Muscle of arm (tissue), 14 donors: ENCODE results near the gene HES1. TPM values are rescaled to one million over a fixed set of nuclear protein-coding genes. Genes with fewer than 3 reads are reported as not detected.
"Not testable (repeated sequence)": the region's sequence is repeated elsewhere in the genome, so short reads cannot be mapped to it uniquely, and the experiment has no call there.

Source experiments
- DNase-seq: peaks from one replicate; pipeline ENCODE4 v3.0.0-alpha.2; 2013
- long read RNA-seq, 11 donors: transcript quantifications; one replicate each; lab custom pipeline, GENCODE V29; 2026
- polyA plus RNA-seq, 12 donors: library from polyadenylated mRNA; unstranded; fragments of 120-200 nt; gene quantifications; one replicate each; pipeline ENCODE4 v1.2.1, GENCODE V29; 2013; ENCODE audit not compliant: insufficient read length in 12 of 12

The HES1 gene, protein sequence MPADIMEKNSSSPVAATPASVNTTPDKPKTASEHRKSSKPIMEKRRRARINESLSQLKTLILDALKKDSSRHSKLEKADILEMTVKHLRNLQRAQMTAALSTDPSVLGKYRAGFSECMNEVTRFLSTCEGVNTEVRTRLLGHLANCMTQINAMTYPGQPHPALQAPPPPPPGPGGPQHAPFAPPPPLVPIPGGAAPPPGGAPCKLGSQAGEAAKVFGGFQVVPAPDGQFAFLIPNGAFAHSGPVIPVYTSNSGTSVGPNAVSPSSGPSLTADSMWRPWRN
- 10 to 100 TPM in 11 of 12 donors, not detected in 1; 19.0 to 39.6 (median 27.7) TPM for polyA plus RNA-seq
- long read RNA-seq, donor 1, transcript HES1-202 (2 exons, 1,009 nt), result minor isoform, 8 of 67 reads
- long read RNA-seq, donor 1, transcript HES1-201 (4 exons, 1,578 nt), result major isoform, 59 of 67 reads
- long read RNA-seq, donor 1, partial matches to known transcripts, result 0 of 67 reads
- long read RNA-seq, donor 1, other reads (novel, unspliced or antisense), result 0 of 67 reads
- long read RNA-seq, donor 2, transcript HES1-201 (4 exons, 1,578 nt), result major isoform, 28 of 74 reads
- long read RNA-seq, donor 2, partial matches to known transcripts, result 42 of 74 reads
- long read RNA-seq, donor 2, other reads (novel, unspliced or antisense), result 0 of 74 reads
- long read RNA-seq, donor 3, transcript HES1-201 (4 exons, 1,578 nt), result major isoform, 13 of 18 reads
- long read RNA-seq, donor 3, partial matches to known transcripts, result 5 of 18 reads
- long read RNA-seq, donor 3, other reads (novel, unspliced or antisense), result 0 of 18 reads
- long read RNA-seq, donor 4, transcript HES1-201 (4 exons, 1,578 nt), result major isoform, 11 of 11 reads
- long read RNA-seq, donor 4, partial matches to known transcripts, result 0 of 11 reads
- long read RNA-seq, donor 4, other reads (novel, unspliced or antisense), result 0 of 11 reads
- long read RNA-seq, donor 5, transcript HES1-201 (4 exons, 1,578 nt), result major isoform, 26 of 26 reads
- long read RNA-seq, donor 5, partial matches to known transcripts, result 0 of 26 reads
- long read RNA-seq, donor 5, other reads (novel, unspliced or antisense), result 0 of 26 reads
- long read RNA-seq, donor 6, transcript HES1-201 (4 exons, 1,578 nt), result major isoform, 10 of 21 reads
- long read RNA-seq, donor 6, partial matches to known transcripts, result 10 of 21 reads
- long read RNA-seq, donor 6, other reads (novel, unspliced or antisense), result 0 of 21 reads
- long read RNA-seq, donor 7, transcript HES1-201 (4 exons, 1,578 nt), result major isoform, 12 of 20 reads
- long read RNA-seq, donor 7, partial matches to known transcripts, result 7 of 20 reads
- long read RNA-seq, donor 7, other reads (novel, unspliced or antisense), result 0 of 20 reads
- long read RNA-seq, donor 8, transcript HES1-201 (4 exons, 1,578 nt), result major isoform, 22 of 30 reads
- long read RNA-seq, donor 8, partial matches to known transcripts, result 8 of 30 reads
- long read RNA-seq, donor 8, other reads (novel, unspliced or antisense), result 0 of 30 reads
- long read RNA-seq, donor 9, transcript HES1-201 (4 exons, 1,578 nt), result major isoform, 14 of 20 reads
- long read RNA-seq, donor 9, partial matches to known transcripts, result 6 of 20 reads
- long read RNA-seq, donor 9, other reads (novel, unspliced or antisense), result 0 of 20 reads
- long read RNA-seq, donor 10, transcript HES1-201 (4 exons, 1,578 nt), result major isoform, 28 of 56 reads
- long read RNA-seq, donor 10, partial matches to known transcripts, result 27 of 56 reads
- long read RNA-seq, donor 10, other reads (novel, unspliced or antisense), result 0 of 56 reads
- long read RNA-seq, donor 11, transcript HES1-201 (4 exons, 1,578 nt), result major isoform, 23 of 37 reads
- long read RNA-seq, donor 11, partial matches to known transcripts, result 12 of 37 reads
- long read RNA-seq, donor 11, other reads (novel, unspliced or antisense), result 0 of 37 reads

DNA sequence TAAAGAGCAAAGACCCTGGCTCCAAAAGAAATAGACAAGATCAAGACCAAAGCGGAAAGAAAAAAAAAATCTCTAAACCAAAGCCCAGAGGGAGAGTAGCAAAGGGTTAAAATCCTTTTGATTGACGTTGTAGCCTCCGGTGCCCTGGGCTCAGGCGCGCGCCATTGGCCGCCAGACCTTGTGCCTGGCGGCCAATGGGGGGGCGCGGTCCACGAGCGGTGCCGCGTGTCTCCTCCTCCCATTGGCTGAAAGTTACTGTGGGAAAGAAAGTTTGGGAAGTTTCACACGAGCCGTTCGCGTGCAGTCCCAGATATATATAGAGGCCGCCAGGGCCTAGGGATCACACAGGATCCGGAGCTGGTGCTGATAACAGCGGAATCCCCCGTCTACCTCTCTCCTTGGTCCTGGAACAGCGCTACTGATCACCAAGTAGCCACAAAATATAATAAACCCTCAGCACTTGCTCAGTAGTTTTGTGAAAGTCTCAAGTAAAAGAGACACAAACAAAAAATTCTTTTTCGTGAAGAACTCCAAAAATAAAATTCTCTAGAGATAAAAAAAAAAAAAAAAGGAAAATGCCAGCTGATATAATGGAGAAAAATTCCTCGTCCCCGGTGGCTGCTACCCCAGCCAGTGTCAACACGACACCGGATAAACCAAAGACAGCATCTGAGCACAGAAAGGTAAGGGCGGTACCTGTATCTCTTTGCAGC, at the start of gene HES1:
Gene HES1, plus strand, starts transcription at position 343 of the 713 bp plus-strand sequence. Its CDS starts 233 bp downstream, at position 576.
- peak; percentile 96 for DNase-seq

GRCh38 chr3:194086388-194087075, 49.4 kb upstream of the HES1 start:
- DNase-seq, result no peak

DNA sequence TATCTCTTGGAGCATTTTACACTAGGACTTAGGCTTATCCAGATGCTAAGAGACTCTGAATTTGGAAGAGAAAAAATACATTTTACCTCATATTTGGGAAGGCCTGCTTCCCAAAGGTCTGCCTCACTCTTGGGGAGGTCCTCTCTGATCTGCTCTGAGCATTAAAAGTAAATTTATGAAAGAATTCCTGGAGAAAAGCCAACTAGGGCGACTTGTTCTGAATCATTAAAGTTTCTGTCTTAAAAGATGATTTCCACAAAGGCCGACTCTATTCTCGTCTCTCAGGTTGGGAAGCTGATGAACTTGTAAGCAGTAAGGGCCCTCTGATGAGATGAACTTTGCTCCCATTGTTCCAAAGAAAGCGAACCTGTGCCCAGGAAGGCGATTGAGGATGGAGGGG, 48.7 kb upstream of the HES1 start:
- no peak for DNase-seq

- no peak for DNase-seq
Measured at GRCh38 chr3:194087995-194088855, 47.7 kb upstream of the HES1 start.

- DNase-seq, result no peak
Measured at GRCh38 chr3:194089357-194090177, 46.4 kb upstream of the HES1 start.

GRCh38 chr3:194090178-194090555, 45.8 kb upstream of the HES1 start:
- not testable (repeated sequence) for DNase-seq

DNA sequence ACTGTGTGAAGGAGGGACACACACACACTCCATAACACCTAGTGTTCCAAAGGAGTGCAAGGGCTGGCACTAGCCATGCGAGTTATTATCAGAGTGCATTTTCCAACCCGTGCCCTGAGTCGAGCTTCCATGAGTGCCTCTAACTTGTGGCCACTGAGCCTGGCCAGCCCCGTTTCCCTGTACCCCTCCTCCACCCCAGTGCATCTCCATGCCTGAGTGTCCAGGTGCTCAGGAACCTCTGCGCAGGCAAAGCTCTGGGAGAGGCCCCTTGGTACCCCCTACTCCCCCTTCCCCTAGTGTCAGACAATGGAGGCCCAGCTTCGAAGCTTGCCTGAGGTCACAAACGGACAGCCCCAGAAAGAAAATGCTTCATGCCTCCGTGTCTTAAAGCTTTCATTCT, 45.2 kb upstream of the HES1 start:
- no peak for DNase-seq

GRCh38 chr3:194091141-194091540, 44.8 kb upstream of the HES1 start:
- no peak for DNase-seq

DNA sequence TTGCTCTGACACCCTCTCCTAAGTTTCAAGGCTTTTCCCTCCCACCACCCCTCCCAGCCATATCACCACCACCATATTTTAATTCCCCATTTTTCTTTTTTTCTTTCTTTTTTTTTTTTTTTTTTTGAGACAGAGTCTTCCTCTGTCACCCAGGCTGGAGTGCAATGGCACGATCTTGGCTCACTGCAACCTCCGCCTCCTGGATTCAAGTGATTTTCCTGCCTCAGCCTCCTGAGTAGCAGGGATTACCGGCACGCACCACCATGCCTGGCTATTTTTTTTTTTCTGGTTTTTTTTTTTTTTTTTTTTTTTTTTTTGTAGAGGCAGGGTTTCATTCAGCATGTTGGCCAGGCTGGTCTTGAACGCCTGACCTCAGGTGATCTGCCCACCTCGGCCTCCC, 44.1 kb upstream of the HES1 start:
- DNase-seq, result not testable (repeated sequence)

DNA sequence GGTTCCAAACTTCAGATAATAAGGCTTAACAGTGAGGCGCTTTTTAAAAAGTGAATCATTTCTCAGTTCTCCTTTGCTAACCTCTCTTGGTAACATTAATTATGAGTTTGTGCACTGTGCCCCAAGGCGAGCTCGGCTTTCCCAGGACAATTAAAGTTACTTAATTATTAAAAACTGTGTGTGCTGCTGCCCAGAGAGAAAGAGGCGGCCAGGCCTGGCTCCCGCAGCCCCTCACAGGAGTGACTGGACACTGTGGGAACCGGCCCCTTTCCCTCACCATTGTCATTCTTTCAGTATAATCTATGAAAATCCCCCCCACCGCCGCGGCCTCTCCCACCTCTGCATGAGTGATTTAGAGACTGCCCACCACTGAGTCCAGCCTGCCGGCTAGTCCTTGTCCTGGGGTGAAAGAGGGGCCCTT, 43.1 kb upstream of the HES1 start:
- no peak for DNase-seq

DNA sequence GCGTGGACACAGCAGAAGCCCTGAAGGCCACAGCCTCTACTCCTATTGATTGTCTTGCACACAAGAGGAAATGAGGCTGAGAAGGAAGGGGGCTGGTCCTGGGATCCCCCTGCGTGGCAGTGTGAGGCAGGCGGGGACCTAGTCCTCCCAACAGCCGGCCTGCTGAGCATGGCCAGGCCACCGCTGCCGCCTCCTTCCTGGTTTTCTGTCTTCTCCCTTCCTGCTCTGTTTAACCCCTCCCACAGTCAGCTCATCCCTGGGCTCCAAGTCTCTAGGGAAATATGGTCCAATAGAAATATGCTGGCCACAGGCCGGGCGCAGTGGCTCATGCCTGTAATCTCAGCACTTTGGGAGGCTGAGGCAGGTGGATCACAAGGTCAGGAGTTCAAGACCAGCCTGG, 42.1 kb upstream of the HES1 start:
- no peak for DNase-seq

DNA sequence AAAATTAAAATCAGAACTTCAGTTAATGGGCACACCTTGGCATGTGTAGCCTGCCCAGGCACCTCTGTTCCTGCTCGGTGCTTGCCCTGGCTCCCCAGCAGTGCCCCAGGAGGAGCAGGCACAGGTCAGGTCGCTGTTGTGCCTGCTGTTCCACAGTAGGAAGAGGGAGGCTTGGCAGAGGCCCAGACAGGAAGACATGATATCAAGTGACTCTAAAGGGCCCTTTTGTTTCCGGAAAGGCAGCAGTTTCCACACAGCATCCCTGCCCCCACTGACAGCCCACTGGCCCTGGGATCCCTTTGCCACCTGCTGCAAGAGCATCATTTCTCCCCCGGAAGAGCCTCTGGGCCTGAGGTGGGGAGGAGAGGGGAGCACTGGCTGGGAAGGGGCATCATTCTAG, 40.5 kb upstream of the HES1 start:
- no peak for DNase-seq

- no peak for DNase-seq
Measured at GRCh38 chr3:194095902-194096301, 40.0 kb upstream of the HES1 start.

GRCh38 chr3:194097141-194097882, 38.6 kb upstream of the HES1 start:
- DNase-seq, result no peak

- peak; percentile 70 for DNase-seq
Measured at GRCh38 chr3:194098081-194098842, 37.7 kb upstream of the HES1 start.

- DNase-seq, result no peak
Measured at GRCh38 chr3:194098843-194099183, 37.1 kb upstream of the HES1 start.
